Neutrophil (primary cell): Measurements from ENCODE around the gene KHSRP.
A peak's percentile ranks its signal among the peaks of the same experiment; 100 is the strongest.

Experiments used
- H3K27ac ChIP-seq: fragments of 200-600 bp; sonication (generic); 2 replicates; pipeline ENCODE4 v1.5.1; 2016; ENCODE audit warnings: mild to moderate bottlenecking, moderate library complexity
- H3K27me3 ChIP-seq: fragments of 200-600 bp; sonication (generic); 2 replicates; pipeline ENCODE4 v1.6.0; 2016; ENCODE audit warnings: mild to moderate bottlenecking
- H3K36me3 ChIP-seq: fragments of 200-600 bp; sonication (generic); 2 replicates; pipeline ENCODE4 v1.5.1; 2017
- H3K4me1 ChIP-seq, 2 experiments: fragments of 200-600 bp in 1 of 2; sonication (generic) in 1 of 2; 1 replicate in 1 of 2; 2 replicates in 1 of 2; pipeline versions ENCODE4 v1.5.1 to v1.6.1; 2013 to 2016; ENCODE audit warnings: low read depth in 1 of 2, low read length in 1 of 2, mild to moderate bottlenecking in 1 of 2, moderate library complexity in 1 of 2; ENCODE audit not compliant: control insufficient read depth in 1 of 2, insufficient read depth in 1 of 2
- H3K4me3 ChIP-seq, 2 experiments: fragments of 200-600 bp in 1 of 2; sonication (generic) in 1 of 2; 1 replicate in 1 of 2; 2 replicates in 1 of 2; pipeline ENCODE4 v1.5.1; 2013 to 2016; ENCODE audit warnings: low read depth in 1 of 2, low read length in 1 of 2, mild to moderate bottlenecking in 1 of 2, moderate library complexity in 1 of 2
- H3K9me3 ChIP-seq: fragments of 200-600 bp; sonication (generic); 2 replicates; pipeline ENCODE4 v1.5.1; 2016
- TF ChIP-seq, protein P1 (sequence below): fragments of 200-600 bp; sonication (generic); IDR thresholded peaks from 2 replicates; pipeline ENCODE4 v1.5.1; 2016; ENCODE audit warnings: antibody characterized with exemption

The KHSRP gene

DNA sequence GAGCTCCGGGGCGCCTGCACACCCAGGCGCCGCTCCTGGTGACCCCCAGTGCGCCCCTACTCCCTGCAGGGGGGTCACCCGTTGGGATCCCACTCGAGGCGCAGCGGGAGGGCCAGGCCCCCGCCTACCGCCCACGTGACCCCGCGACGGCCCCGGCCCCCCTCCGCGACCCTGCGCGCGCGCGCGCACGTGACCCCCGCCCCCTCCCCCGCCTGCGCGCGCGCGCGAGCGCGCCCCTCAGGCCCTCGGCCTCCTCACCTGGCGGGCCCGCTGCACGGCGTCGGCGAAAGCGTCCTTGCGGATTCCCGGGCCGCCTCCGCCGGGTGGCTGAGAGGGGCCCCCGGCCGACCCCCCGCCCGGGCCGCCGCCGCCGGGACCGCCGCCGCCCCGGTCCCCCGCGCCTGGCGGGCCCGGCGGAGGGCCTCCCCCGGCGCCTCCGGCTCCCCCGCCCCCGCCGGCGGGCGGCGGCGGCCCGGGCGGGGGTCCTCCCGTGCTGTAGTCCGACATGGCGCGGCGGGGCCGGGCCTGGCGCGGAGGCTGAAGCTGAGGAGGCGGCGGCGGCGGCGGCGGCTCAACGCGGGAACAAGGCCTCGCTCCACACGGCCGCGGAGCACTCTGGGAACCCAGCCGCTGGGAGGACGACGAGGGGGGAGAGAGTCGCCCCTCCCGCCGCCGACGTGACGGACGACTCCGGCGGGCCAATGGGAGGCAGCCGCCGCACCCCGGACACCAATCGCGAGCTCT, at the start of gene KHSRP:
Gene KHSRP (minus strand): TSS at position 617 of the 744 bp plus-strand sequence. CDS start 110 bp downstream, at position 507.
- peaks cover 19% of the 10 kb centered on the region for H3K36me3 ChIP-seq
- H3K27ac ChIP-seq: peak within 1 kb of the TSS; percentile 82
- H3K9me3 ChIP-seq: no peaks in the 10 kb centered on the region
- peaks cover 19 to 20% of the 10 kb centered on the region in 2 experiments for H3K4me1 ChIP-seq
- TF ChIP-seq, protein P1, sequence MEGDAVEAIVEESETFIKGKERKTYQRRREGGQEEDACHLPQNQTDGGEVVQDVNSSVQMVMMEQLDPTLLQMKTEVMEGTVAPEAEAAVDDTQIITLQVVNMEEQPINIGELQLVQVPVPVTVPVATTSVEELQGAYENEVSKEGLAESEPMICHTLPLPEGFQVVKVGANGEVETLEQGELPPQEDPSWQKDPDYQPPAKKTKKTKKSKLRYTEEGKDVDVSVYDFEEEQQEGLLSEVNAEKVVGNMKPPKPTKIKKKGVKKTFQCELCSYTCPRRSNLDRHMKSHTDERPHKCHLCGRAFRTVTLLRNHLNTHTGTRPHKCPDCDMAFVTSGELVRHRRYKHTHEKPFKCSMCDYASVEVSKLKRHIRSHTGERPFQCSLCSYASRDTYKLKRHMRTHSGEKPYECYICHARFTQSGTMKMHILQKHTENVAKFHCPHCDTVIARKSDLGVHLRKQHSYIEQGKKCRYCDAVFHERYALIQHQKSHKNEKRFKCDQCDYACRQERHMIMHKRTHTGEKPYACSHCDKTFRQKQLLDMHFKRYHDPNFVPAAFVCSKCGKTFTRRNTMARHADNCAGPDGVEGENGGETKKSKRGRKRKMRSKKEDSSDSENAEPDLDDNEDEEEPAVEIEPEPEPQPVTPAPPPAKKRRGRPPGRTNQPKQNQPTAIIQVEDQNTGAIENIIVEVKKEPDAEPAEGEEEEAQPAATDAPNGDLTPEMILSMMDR: peak; percentile 30
- peak within 1 kb of the TSS; percentile 68 to 69 for H3K4me3 ChIP-seq
- H3K27me3 ChIP-seq: no peaks in the 10 kb centered on the region

DNA sequence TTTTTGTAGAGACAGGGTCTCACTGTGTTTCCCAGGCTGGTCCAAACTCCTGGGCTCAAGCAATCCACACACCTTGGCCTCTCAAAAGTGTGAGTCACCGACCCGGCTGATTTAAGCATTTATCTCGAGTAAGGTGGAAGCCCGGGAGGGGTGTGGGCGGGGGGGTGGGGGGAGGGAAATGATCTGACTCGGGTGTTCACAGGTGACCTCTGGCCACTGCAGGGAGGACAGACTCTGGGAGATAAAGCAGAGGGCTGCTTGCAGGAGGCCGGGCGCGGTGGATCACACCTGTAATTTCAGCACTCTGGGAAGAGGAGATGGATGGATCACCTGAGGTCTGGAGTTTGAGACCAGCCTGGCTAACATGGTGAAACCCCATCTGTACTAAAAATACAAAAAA, 49.0 kb upstream of the KHSRP start:
- peaks cover 94% of the 10 kb centered on the region for H3K36me3 ChIP-seq
- H3K27ac ChIP-seq: no peak overlapping the region
- H3K27me3 ChIP-seq: no peaks in the 10 kb centered on the region
- H3K4me1 ChIP-seq: no peaks in the 10 kb centered on the region
- TF ChIP-seq, protein P1: no peak
- no peaks in the 10 kb centered on the region for H3K9me3 ChIP-seq
- H3K4me3 ChIP-seq: no peak overlapping the region

DNA sequence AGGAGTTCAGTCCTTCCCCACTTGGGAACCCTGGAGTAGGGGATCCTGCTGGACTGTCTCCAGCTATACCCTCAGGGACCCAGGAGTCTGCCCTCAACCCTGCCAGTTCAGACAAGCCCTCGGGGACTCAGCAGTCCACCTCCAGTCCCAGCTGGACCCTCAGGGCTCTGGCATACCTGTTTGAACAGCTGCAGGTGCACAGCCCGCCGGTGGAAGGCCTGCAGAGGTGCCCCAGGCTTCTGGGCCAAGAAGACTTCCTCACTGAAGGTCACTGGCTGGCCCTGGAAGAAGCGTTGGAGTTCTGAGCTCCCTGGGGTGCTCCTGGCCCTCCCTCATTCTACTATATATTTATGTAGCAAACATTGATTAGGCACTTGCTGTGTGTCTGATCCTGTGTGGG, 48.1 kb upstream of the KHSRP start:
- H3K9me3 ChIP-seq: no peaks in the 10 kb centered on the region
- H3K4me1 ChIP-seq: no peaks in the 10 kb centered on the region
- peaks cover 96% of the 10 kb centered on the region for H3K36me3 ChIP-seq
- TF ChIP-seq, protein P1: no peak
- H3K4me3 ChIP-seq: no peak overlapping the region
- no peak overlapping the region for H3K27ac ChIP-seq
- no peaks in the 10 kb centered on the region for H3K27me3 ChIP-seq

GRCh38 chr19:6471076-6471475, 46.5 kb upstream of the KHSRP start:
- H3K36me3 ChIP-seq: peaks cover 91% of the 10 kb centered on the region
- TF ChIP-seq, protein P1: no peak

DNA sequence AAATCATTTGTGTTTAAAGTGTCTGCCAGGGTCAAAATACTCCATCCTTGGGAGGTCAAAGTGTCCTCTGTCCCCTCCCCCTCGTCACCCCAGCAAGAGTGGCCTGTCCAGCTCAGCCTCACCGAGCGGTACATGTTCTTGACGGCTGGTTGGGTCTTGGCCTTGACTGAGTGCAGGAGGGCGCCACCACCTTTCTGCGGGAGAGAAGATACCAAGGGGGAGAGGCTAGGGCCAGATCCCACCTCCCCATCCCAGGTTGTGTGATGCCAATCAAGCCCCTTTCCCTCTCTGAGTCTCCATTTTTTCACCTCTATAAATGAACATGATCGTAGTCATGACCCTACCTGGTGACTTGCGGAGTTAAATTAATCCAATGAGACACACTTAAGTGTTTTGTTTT, 45.6 kb upstream of the KHSRP start:
- H3K36me3 ChIP-seq: peaks cover 82% of the 10 kb centered on the region
- H3K4me3 ChIP-seq: no peak overlapping the region
- H3K27me3 ChIP-seq: peaks cover 9% of the 10 kb centered on the region
- no peak overlapping the region for H3K27ac ChIP-seq
- TF ChIP-seq, protein P1: no peak
- H3K4me1 ChIP-seq: no peaks in the 10 kb centered on the region
- no peaks in the 10 kb centered on the region for H3K9me3 ChIP-seq

More at GRCh38 chr19:6471076-6471475, 46.5 kb upstream of the KHSRP start:
- no peaks in the 10 kb centered on the region for H3K27me3 ChIP-seq
- no peaks in the 10 kb centered on the region for H3K9me3 ChIP-seq
- H3K4me1 ChIP-seq: no peaks in the 10 kb centered on the region
- H3K27ac ChIP-seq: no peak overlapping the region
- no peak overlapping the region for H3K4me3 ChIP-seq
